ENCODE measurements around the gene TMEM182. TPM values are rescaled to one million over a fixed set of nuclear protein-coding genes. Genes with fewer than 3 reads are reported as not detected.

TMEM182 gene
- total RNA-seq, 1 experiment from 2014 or later: 5.3 TPM

- Mint-ChIP-seq H3K27ac (ENCODE audit: low read depth, unreplicated experiment) (no peak overlapping the region), H3K27me3 (ENCODE audit: insufficient read depth, unreplicated experiment) (no peaks in the 10 kb centered on the region), H3K4me3 (ENCODE audit: unreplicated experiment) (no peak overlapping the region), H3K4me1 (ENCODE audit: insufficient read depth, unreplicated experiment) (no peaks in the 10 kb centered on the region), H3K36me3 (ENCODE audit: insufficient read depth, unreplicated experiment) (no peaks in the 10 kb centered on the region), H3K9me3 (ENCODE audit: unreplicated experiment) (no peaks in the 10 kb centered on the region)
- ChIA-PET CTCF (interaction anchor here (9.0 kb wide), 1 partner anchor 56 kb away, joined by 96 read pairs; no protein-coding TSS in a partner anchor), POLR2A (interaction anchor here (0.8 kb wide), 1 partner anchor 73 kb away, joined by 3 read pairs; a partner anchor contains a TSS)
- intact Hi-C loops (cut with micrococcal nuclease): loop anchor here (5.0 to 10.0 kb wide), 2 partner anchors 195 to 337 kb away; partner anchors contain the start of genes SLC9A2 and SLC9A4
- no TSS peak for BruUV-seq (replicated peaks)
- TF ChIP-seq CTCF (IDR thresholded peaks at IDR 0.05; ENCODE audit: unreplicated experiment): no peak
- no peak for DNase-seq (ENCODE audit: unreplicated experiment)
These were observed 47.7 kb downstream of the TMEM182 start for GRCh38 chr2:102809291-102810189.

GRCh38 chr2:102815285-102815684 lies 53.5 kb downstream of the TMEM182 start:
- no peak overlapping the region for H3K27ac Mint-ChIP-seq (ENCODE audit: low read depth, unreplicated experiment)
- no peaks in the 10 kb centered on the region for H3K9me3 Mint-ChIP-seq (ENCODE audit: unreplicated experiment)
- no peaks in the 10 kb centered on the region for H3K27me3 Mint-ChIP-seq (ENCODE audit: insufficient read depth, unreplicated experiment)
- CTCF ChIA-PET: interaction anchor here (1.2 kb wide), 1 partner anchor 9 kb away, joined by 3 read pairs; no protein-coding TSS in a partner anchor
- POLR2A ChIA-PET: interaction anchor here (1.2 kb wide), 1 partner anchor 9 kb away, joined by 3 read pairs; no protein-coding TSS in a partner anchor
- H3K4me1 Mint-ChIP-seq (ENCODE audit: insufficient read depth, unreplicated experiment): no peaks in the 10 kb centered on the region
- no peaks in the 10 kb centered on the region for H3K36me3 Mint-ChIP-seq (ENCODE audit: insufficient read depth, unreplicated experiment)
- no peak for DNase-seq (ENCODE audit: unreplicated experiment)
- no TSS peak for BruUV-seq (replicated peaks)
- intact Hi-C loops (cut with micrococcal nuclease): no loop called here
- H3K4me3 Mint-ChIP-seq (ENCODE audit: unreplicated experiment): no peak overlapping the region
- no peak for TF ChIP-seq CTCF (IDR thresholded peaks at IDR 0.05; ENCODE audit: unreplicated experiment)

GRCh38 chr2:102826904-102827303 lies 65.1 kb downstream of the TMEM182 start:
- no TSS peak for BruUV-seq (replicated peaks)

More at GRCh38 chr2:102826904-102827303, 65.1 kb downstream of the TMEM182 start:
- no peak for TF ChIP-seq CTCF (IDR thresholded peaks at IDR 0.05; ENCODE audit: unreplicated experiment)
- H3K36me3 Mint-ChIP-seq (ENCODE audit: insufficient read depth, unreplicated experiment): no peaks in the 10 kb centered on the region
- intact Hi-C loops (cut with micrococcal nuclease): no loop called here
- peaks cover 6% of the 10 kb centered on the region for H3K9me3 Mint-ChIP-seq (ENCODE audit: unreplicated experiment)
- CTCF ChIA-PET: interaction anchor here (0.8 to 1.3 kb wide), 3 partner anchors 11 to 20 kb away, joined by 3 to 9 read pairs (median 3); no protein-coding TSS in a partner anchor
- H3K27me3 Mint-ChIP-seq (ENCODE audit: insufficient read depth, unreplicated experiment): no peaks in the 10 kb centered on the region
- no peak overlapping the region for H3K4me3 Mint-ChIP-seq (ENCODE audit: unreplicated experiment)
- H3K4me1 Mint-ChIP-seq (ENCODE audit: insufficient read depth, unreplicated experiment): no peaks in the 10 kb centered on the region
- no peak overlapping the region for H3K27ac Mint-ChIP-seq (ENCODE audit: low read depth, unreplicated experiment)
- DNase-seq (ENCODE audit: unreplicated experiment): peak; percentile 48
- POLR2A ChIA-PET: no interaction called here
